GM19023 (cell line): ENCODE results near the gene VAMP1.
"Not testable (repeated sequence)": the region's sequence is repeated elsewhere in the genome, so short reads cannot be mapped to it uniquely, and the experiment has no call there.

ENCODE experiments used
- ATAC-seq: cut with Tn5 transposase; IDR thresholded peaks from one replicate; pipeline ENCODE4 v1.9.1; 2021; ENCODE audit warnings: mild to moderate bottlenecking, moderate library complexity; ENCODE audit not compliant: unreplicated experiment

Gene VAMP1, protein sequence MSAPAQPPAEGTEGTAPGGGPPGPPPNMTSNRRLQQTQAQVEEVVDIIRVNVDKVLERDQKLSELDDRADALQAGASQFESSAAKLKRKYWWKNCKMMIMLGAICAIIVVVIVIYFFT

DNA sequence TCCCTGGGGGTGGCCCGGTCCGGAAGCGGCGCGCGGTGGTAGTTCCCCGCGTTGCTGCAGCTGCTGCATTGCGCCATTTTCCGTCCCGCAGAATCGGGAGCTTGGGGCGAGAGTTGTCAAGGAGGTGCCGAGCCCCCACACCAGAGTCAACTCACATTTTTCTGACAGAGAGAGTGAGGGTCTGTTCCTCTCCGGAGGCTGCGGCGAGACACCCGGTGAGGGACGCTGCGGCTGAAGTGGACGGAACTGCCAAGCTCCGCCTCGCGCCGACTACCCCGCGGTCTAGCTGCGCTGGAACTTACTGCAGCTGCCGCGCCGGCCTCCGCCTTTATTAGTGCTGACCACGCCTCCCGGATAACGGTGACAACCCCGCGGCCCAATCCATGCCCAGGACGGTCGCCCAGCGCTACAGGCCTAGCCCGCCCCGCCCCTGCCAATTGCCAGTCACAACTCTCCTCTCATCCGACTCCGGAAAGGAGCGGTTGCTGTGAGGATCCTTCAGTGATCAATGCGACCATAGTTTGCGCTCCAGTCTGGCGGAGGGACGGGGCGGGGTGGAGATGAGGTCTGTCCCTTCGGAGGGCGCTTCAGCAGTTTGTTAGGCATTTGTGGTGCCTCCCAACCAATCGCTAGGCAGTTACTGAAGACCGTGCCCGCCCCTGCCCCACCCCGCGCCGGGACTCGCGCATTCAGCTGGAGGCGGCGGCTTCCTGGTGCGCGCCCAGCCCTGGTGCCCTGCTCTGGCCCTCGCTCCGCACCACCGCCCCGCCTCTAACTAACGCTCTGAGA, at the start of gene VAMP1:
VAMP1 (minus strand) TSS at position 303 of the 789 bp plus-strand sequence; CDS start at position 157, 146 bp downstream.
- ATAC-seq, result peak; percentile 91

DNA sequence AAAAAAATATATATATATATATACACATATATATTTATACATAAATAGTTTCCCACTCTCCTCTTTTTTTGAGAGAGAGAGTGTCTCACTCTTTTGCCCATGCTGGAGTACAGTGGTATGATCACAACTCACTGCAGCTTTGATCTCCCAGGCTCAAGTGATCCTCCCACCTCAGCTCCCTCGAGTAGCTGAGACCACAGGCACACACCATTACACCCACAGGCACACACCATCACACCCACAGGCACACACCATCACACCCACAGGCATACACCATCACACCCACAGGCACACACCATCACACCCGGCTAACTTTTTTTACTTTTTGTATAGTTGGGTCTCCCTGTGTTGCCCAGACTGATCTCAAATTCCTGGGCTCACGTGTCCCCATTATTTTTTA, 49.7 kb upstream of the VAMP1 start:
- ATAC-seq, result no peak

DNA sequence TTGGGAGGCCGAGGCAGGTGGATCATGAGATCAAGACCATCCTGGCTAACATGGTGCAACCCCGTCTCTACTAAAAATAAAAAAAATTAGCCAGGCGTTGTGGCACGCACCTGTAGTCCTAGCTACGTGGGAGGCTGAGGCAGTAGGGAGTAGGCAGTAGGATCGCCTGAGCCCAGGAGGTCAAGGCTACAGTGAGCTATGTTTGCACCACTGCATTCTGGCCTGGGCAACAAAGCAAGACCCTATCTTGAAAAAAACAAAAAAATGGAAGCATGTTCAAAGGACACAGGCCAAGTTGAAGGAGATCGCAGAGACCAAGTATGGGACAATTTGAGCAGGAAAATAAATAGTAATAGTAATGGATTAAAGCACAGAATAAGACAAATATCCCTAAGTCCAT, 37.6 kb upstream of the VAMP1 start:
- ATAC-seq, result no peak

DNA sequence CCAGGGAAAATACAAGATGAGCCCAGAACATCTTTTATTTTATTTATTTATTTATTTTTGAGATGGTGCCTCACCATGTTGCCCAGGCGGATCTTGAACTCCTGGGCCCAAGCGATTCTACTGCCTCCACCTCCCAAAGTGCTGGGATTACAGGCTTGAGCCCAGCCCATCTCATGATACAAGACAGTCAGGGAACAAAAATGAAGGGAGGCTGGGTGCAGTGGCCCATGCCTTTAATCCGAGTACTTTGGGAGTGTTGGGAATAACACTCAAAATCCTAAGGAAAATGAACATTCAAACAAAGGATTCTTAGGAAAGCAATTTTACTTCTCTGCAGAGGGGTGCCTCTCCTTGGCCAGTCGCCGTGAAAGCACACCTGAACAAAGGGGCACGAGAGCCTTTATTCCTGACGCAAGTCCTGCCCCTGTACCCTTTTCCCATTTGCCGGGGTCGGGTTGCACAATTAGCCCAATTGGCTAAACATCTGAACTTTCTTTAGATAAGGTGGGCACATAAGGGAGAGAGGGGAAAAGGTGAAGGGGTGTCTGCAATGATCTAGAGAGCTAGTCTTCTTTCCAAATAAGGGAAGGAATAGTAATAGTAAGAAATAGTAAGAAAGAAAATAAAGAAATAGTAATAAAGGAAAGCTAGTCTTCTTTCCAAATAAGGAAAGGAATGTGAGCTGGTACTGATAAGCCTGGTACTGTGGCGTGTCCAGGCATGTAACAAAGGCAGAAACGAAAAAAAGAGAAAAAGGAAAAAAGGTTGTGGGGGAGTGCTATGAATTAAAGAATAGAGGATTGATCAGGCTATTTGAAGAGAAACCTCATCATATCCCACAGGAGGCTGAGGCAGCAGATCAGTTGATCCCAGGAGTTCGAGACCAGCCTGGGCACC, 36.9 kb upstream of the VAMP1 start:
- ATAC-seq, result no peak

DNA sequence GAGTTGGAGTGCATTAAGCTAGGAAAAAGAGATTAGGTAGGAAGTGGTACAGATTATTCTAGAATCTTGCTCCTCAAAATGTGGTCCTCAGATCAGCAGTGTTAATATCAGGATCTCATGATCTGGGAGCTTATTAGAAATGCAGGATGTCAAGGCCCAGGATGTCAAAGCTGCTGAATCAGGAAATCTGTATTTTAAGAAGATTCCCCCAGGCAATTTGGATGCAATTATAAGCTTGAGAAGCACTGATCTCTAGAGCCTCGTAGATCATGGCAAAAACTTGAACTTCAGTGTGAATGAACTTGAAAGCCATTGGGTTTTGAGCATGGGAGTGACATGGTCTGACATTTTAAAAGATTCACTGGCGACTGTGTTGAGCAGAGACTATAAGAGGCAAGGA, 30.0 kb upstream of the VAMP1 start:
- no peak for ATAC-seq

DNA sequence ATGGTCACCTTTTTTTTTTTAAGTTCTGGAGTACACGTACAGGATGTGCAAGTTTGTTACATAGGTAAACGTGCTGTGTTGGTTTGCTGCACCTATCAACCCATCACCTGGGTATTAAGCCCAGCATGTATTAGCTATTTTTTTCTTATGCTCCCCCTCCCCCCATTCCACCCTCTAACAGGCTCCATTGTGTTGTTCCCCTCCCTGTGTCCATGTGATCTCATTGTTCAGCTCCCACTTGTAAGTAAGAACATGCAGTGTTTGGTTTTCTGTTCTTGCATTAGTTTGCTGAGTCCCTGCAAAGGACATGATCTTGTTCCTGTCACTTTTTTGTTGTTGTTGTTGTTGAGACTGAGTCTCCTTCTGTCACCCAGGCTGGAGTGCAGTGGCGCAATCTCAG, 26.8 kb upstream of the VAMP1 start:
- ATAC-seq, result not testable (repeated sequence)

DNA sequence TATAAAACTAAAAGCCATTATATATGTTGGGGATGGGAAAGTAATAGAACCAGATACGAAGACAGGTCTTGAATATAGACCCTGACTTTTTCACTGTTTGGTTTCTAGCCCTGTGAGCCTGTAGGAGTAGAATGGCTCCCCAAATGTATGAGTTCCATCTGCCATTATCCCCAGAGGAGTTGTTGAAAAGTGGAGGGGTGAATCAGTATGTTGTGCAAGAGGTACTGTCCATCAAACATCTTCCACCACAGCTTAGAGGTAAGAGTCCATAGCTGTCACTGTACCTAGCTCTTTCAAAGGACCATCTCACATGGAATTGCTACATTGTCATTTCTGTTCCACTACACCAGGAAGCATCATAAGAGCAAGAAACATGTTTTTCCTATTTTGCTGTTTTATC, 24.5 kb upstream of the VAMP1 start:
- no peak for ATAC-seq

DNA sequence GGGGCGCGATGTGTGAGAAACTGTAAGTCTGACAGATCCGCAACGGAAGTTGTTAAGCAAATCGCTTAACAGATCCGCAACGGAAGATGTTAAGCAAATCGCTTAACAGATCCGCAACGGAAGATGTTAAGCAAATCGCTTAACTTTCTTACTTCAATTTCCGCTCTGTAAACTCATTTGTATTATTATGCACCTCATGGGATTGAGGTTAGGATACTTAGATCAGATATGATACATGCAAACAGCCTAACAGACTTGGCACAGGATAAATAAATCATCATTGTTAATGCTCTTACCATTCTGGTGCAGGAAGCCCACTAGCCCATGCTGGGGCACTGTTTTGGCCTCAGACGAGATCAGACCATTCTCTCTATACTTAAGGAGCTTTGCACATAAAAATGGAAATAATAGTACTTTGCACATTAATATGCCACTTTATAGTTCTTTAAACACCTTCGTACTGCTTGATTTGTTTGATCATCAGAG, 23.8 kb upstream of the VAMP1 start:
- peak; percentile 22 for ATAC-seq

DNA sequence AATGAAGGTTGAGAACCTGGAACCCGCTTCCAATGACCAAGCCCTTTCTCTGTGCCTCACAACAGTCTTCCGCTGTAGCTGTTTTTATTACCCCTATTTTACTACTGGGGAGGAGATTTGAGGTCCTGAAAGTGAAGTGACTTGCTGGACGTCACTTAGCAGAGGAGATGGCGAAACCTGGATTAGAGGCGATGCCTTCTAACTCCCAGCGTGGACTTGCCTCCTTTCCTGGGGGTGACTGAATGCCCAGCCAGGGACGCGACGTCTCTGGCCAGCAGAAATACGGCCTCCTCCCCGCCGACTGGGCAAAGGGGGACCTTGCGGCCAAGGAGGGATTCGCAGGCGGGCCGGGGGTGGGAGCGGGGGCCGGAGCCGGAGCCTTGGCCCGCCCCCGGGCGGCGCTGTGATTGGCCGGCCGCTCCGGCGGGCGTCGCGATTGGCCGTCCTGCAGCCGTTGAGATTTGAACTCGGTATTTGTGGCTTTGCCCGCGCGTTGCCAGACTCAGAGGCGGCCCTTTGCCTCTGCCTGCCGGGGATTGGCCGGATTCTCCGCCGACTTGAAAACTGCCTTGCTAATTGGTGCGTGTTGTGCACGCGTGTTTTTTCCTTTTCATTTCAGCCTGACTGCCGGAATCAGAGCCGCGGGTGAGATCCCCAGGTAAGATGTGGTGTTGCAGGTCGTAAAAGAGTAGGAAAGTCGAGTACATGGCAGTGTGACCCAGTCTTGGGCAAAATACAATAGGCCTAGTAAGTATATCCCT, 23.2 kb upstream of the VAMP1 start, which contains the start of gene NCAPD2:
NCAPD2 (plus strand) TSS at position 606 of the 761 bp plus-strand sequence. CDS start 997 bp downstream, outside the sequence.
- ATAC-seq, result peak; percentile 87

DNA sequence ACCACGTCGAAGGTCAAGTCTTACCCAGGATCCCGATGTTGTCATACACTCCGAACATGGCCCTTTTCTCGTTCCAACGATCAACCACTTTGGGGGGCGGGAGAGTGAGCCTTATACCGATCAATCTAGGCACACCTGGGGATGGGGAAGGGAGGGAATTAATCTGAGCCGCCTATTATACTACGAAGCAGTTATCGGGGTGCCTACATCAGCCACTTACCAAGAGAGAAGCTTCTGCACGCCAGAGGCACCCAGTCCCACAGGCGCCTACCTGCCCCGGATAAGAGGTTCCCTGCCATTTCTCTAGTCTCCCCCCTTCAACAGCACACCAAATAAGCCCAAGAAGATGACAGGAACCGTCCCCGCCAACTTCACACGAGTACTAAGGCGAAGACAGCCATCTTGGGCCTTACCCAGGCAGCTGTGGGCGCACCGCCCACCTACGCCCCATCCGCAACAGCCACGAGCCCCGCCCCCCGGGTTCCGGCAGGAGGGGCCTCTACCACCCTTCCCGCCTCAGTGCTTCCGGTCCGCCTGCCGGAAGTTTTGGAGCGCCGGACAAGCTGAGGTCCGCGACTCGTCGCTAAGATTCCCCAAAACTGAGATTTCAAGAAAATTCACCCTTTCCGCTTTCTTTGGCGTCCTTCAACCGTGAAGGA, 22.5 kb upstream of the VAMP1 start, which contains the start of gene MRPL51:
MRPL51 (minus strand) TSS at position 425 of the 659 bp plus-strand sequence; CDS start at position 299, 126 bp downstream.
- peak; percentile 71 for ATAC-seq

DNA sequence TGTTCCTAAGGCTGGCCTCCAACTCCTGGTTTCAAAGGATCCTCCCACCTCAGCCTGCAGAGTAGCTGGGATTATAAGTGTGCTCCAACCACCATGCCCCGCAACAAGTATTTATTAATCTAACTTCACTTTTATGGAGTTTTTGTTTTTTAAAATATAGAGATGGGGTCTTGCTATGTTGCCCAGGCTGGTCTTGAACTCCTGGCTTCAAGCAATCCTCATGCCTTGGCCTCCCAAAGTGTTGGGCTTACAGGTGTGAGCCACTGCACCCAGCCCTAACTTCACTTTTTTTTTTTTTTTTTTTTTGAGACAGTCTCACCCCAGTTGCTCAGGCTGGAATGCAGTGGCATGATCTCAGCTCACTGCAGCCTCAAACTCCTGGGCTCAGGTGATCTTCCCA, 20.2 kb upstream of the VAMP1 start:
- ATAC-seq, result not testable (repeated sequence)

DNA sequence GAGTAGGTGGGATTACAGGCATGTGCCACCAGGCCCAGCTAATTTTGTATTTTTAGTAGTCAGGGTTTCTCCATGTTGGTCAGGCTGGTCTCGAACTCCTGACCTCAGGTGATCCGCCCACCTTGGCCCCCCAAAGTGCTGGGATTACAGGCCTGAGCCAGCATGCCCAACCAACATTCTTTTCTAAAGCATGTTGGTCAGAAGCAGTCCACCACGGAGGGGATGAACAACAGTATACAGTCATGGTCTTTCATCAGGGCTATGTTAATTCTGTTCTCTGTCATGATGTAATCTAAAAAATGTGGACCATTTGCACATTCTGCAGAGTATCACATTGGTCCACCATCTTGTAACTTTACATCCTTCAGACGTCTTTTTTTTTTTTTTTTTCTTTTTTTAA, 19.0 kb upstream of the VAMP1 start:
- ATAC-seq, result no peak

DNA sequence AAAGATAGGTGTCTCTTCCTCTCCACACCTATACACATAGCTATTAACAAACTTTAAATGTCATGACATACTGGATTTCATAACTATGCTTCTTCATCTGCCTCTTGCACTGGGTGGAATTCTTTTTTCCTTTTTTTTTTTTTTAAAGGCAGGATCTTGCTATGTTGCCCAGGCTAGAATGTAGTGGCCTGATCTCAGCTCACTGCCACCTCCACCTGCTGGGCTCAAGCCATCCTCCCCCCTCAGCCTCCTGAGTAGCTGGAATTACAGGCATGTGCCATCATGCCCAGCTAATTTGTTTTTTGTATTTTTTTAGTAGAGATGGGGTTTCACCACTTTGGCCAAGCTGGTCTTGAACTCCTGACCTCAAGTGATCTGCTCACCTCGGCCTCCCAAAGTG, 17.8 kb upstream of the VAMP1 start:
- ATAC-seq, result no peak

DNA sequence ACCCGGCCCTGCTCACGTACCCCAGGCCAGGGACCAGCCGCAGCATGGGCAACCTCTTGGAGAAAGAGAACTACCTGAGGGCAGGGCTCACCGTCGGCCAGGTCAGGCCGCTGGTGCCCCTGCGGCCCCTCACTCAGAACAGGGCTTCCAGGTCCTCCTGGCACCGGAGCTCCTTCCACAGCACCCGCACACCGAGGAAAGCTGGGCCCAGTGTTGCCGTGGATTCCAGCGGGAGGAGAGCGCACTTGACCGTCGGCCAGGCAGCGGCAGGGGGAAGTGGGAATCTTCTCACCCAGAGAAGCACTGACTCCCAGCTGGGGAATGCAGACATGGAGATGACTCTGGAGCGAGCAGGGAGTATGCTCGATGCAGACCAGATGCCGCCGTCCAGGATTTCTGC, 7.9 kb upstream of the VAMP1 start:
- no peak for ATAC-seq

DNA sequence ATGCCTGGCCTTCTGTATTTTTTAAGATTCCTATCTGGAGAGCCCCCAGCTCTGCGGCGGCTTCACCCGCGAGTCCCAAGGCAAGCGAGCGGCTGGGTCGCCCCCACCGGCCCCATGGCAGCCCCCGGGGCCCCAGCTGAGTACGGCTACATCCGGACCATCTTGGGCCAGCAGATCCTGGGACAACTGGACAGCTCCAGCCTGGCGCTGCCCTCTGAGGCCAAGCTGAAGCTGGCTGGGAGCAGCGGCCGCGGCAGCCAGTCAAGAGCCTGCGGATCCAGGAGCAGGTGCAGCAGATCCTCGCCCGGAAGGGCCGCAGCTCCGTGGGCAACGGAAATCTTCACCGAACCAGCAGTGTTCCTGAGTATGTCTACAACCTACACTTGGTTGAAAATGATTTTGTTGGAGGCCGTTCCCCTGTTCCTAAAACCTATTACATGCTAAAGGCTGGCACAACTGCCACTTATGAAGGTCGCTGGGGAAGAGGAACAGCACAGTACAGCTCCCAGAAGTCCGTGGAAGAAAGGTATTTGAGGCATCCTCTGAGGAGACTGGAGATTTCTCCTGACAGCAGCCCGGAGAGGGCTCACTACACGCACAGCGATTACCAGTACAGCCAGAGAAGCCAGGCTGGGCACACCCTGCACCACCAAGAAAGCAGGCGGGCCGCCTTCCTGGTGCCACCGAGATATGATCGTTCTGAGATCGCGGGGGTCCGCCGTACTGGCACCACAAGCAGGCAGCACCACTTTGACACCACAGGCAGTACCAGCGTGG, 7.3 kb upstream of the VAMP1 start:
- not testable (repeated sequence) for ATAC-seq

DNA sequence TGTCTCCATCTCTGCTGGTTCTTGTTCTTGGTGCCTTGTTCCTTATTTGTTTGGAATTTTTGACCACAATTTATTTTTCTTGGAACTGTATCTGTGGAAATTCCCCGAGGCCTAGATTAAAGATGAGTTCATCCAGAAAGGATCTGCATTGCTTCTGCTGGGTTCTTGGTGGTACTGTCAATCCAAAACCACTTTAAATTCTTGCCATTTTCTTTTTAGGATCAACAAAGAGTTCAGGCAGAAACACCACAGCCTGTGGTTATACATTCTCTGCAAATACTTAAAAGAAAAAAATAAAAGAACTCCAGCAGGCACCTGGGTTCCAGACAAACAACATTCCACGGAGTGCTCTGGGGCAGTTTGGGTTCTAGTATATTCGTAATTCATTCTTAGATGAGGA, 6.0 kb upstream of the VAMP1 start:
- no peak for ATAC-seq

DNA sequence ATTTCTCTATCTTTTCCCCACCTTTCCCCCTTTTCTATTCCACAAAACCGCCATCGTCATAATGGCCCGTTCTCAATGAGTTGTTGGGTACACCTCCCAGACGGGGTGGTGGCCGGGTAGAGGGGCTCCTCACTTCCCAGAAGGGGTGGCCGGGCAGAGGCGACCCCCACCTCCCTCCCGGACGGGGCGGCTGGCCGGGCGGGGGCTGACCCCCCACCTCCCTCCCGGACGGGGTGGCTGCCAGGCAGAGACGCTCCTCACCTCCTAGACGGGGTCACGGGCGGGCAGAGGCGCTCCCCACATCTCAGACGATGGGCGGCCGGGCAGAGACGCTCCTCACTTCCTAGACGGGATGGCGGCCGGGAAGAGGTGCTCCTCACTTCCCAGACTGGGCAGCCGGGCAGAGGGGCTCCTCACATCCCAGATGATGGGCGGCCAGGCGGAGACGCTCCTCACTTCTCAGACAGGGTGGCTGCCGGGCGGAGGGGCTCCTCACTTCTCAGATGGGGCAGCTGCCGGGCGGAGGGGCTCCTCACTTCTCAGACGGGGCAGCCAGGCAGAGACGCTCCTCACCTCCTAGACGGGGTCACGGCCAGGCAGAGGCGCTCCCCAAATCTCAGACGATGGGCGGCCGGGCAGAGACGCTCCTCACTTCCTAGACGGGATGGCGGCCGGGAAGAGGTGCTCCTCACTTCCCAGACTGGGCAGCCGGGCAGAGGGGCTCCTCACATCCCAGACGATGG, 4.9 kb upstream of the VAMP1 start:
- ATAC-seq, result not testable (repeated sequence)

DNA sequence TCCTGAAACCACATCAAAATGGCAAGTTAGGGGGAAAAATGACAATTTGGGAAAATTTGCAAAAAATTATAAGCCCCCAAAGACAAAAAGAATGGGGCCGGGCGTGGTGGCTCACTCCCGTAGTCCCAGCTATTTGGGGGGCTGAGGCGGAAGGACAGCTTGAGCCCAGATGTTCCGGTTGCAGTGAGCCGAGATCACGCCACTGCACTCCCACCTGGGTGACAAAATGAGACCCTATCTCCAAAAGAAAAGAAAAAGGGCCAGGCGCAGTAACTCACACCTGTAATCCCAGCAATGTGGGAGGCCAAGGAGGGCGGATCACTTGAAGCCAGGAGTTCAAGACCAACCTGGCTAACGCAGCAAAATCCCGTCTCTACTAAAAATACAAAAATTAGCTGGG, 2.0 kb upstream of the VAMP1 start:
- ATAC-seq, result no peak

DNA sequence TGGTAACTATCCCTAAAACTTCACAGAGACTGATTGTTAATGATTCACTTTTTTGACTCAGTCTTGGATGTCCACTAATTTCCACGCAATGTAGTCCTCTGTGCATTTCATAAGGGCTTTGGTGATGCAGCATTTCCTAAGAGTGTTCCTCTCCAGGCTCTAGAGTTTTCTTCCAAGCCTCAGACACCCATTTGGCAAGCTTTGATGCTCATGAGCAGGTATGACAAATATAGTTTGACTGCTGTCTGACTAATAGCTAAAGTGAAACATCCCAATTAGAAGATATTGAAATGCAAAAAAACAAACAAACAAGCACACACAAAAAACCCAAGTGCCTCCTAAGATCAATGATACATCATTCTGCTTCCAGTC, 1.5 kb upstream of the VAMP1 start:
- no peak for ATAC-seq
